Breast epithelium (tissue), 4 donors: ENCODE measurements around the gene SREBF1. TPM values are rescaled to one million over a fixed set of nuclear protein-coding genes. Genes with fewer than 3 reads are reported as not detected.

ENCODE experiments used
- DNase-seq, 2 donors: peaks; one replicate each; pipeline ENCODE4 v3.0.0-alpha.2; 2019; ENCODE audit warnings: low spot score in 2 of 2
- H3K27ac ChIP-seq, 2 donors: fragments of 200-600 bp; sonication (generic) in 1 of 2; one replicate each; pipeline ENCODE4 v1.5.1; 2016 to 2019; ENCODE audit warnings: mild to moderate bottlenecking in 1 of 2
- H3K27me3 ChIP-seq, 2 donors: fragments of 200-600 bp; sonication (generic) in 1 of 2; one replicate each; pipeline versions ENCODE4 v1.5.1 to v1.6.0; 2017 to 2019; ENCODE audit warnings: control low read depth in 1 of 2, mild to moderate bottlenecking in 1 of 2
- H3K36me3 ChIP-seq: fragments of 200-600 bp; one replicate; pipeline ENCODE4 v1.5.1; 2019
- H3K4me1 ChIP-seq, 2 donors: fragments of 200-600 bp; sonication (generic); one replicate each; pipeline ENCODE4 v1.5.1; 2016 to 2019; ENCODE audit warnings: control low read depth in 1 of 2
- H3K4me3 ChIP-seq, 3 donors: fragments of 200-600 bp; sonication (generic); 1 replicate in 2 of 3; 2 replicates in 1 of 3; pipeline ENCODE4 v1.5.1; 2016 to 2019; ENCODE audit warnings: mild to moderate bottlenecking in 3 of 3, moderate library complexity in 2 of 3
- H3K9me3 ChIP-seq, 2 donors: fragments of 200-600 bp; sonication (generic) in 1 of 2; one replicate each; pipeline ENCODE4 v1.5.1; 2016 to 2019; ENCODE audit warnings: control low read depth in 1 of 2
- POLR2A ChIP-seq: fragments of 450-650 bp; IDR thresholded peaks from one replicate; pipeline ENCODE4 v1.6.1; 2016; ENCODE audit warnings: antibody characterized with exemption, mild to moderate bottlenecking, moderate library complexity
- POLR2AphosphoS5 ChIP-seq, 3 donors: sonication (generic); formaldehyde crosslinking; IDR thresholded peaks; one replicate each; pipeline ENCODE4 v1.6.1; 2017; ENCODE audit warnings: antibody characterized with exemption in 3 of 3
- intact Hi-C: fragments of 100-400 bp; cut with DNase I; formaldehyde crosslinking; loops from one replicate; pipeline ENCODE4 v1.15.1; 2023; ENCODE audit warnings: low total_unique reads
- total RNA-seq, 3 donors: library from RNA; depleted of rRNA; stranded (reverse); fragments of >200 nt; gene quantifications; one replicate each; pipeline ENCODE4 v1.1.0, GENCODE V29; 2016
- TF ChIP-seq, protein P1 (sequence below), 3 donors: fragments of 450-650 bp; IDR thresholded peaks; one replicate each; pipeline ENCODE4 v1.5.1; 2016 to 2017; ENCODE audit warnings: antibody characterized with exemption in 3 of 3, mild to moderate bottlenecking in 3 of 3, moderate library complexity in 3 of 3

SREBF1 gene
- total RNA-seq, 3 donors from 2014 or later: 39.0 to 119 (median 81.3) TPM

DNA sequence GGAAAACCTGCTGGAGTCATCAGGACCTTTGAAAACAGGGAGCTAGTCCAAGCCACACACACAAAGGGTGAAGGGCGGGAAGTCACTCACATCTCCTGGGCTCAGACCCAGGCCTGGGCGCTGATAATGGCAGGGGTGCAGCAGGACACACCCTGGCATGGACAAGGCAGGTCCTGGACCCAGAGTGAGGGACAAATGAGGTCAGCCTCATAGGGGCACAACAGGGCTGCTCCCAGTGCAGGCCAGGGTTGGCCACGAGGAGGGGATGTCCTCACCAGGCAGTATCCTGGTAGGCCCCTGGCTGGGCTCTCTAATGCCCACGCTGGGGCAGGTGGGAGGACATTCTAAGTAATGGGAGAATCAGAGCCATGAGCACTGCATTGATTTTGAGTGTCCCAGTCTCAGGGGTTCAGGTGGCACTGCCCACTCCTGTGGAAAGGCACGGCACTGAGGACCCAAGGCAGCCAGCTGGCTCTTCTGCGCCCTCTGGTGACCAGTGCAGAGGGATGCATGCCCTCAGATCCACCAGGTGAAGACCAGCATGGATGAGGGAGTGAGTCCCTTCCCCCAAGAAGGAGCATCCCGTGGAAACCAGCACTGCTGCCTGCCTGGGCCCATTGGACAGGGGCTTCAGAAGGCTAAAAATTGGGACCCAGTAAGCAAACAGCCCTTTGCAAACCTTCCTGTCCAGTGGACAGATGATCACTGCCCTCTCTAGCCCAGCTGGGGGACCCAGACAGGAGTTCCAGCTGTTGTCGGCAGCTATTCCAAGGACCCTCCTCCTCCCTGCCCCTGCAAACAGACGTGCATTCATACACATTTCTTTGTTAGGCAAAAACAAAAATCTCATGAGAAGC, 23.4 kb upstream of the SREBF1 start:
- H3K27me3 ChIP-seq: no peaks in the 10 kb centered on the region
- no peaks in the 10 kb centered on the region for H3K4me1 ChIP-seq
- DNase-seq: peak; percentile 52 to 67
- peak in 2 of 3 donors; percentile 27 to 50 for TF ChIP-seq POLR2AphosphoS5 (IDR thresholded peaks at IDR 0.05)
- TF ChIP-seq, protein P1, sequence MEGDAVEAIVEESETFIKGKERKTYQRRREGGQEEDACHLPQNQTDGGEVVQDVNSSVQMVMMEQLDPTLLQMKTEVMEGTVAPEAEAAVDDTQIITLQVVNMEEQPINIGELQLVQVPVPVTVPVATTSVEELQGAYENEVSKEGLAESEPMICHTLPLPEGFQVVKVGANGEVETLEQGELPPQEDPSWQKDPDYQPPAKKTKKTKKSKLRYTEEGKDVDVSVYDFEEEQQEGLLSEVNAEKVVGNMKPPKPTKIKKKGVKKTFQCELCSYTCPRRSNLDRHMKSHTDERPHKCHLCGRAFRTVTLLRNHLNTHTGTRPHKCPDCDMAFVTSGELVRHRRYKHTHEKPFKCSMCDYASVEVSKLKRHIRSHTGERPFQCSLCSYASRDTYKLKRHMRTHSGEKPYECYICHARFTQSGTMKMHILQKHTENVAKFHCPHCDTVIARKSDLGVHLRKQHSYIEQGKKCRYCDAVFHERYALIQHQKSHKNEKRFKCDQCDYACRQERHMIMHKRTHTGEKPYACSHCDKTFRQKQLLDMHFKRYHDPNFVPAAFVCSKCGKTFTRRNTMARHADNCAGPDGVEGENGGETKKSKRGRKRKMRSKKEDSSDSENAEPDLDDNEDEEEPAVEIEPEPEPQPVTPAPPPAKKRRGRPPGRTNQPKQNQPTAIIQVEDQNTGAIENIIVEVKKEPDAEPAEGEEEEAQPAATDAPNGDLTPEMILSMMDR (IDR thresholded peaks at IDR 0.05): peak; percentile 82 to 98 (median 95)
- no peak for TF ChIP-seq POLR2A
- H3K36me3 ChIP-seq: no peaks in the 10 kb centered on the region
- no peak overlapping the region for H3K27ac ChIP-seq
- intact Hi-C loops: loop anchor here (5.0 kb wide), 1 partner anchor 48 kb away; no protein-coding TSS in a partner anchor
- no peak overlapping the region for H3K4me3 ChIP-seq
- no peaks in the 10 kb centered on the region for H3K9me3 ChIP-seq

DNA sequence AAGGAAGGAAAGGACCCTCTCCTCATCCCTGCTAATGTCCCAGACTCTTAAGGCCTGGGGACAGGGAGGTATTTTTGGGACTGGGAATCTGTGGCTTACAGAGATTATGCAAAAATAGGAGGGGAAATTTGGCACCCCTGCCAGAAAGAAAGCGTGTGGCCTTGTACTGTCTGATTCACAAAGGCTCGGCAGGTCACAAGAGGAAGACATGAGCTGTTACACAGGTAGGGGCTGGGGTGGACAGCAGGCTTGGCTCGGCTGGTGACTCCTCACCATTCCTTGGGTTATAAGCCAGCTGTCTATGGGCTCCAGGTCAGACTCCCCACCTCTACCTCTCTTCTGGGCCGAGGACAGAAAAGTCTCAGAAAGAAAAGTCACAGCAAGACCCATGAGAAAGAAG, 20.7 kb upstream of the SREBF1 start:
- H3K9me3 ChIP-seq: no peaks in the 10 kb centered on the region
- no peaks in the 10 kb centered on the region for H3K36me3 ChIP-seq
- H3K4me3 ChIP-seq: no peak overlapping the region
- TF ChIP-seq, protein P1 (IDR thresholded peaks at IDR 0.05): no peak
- TF ChIP-seq POLR2AphosphoS5 (IDR thresholded peaks at IDR 0.05): no peak
- no peak for TF ChIP-seq POLR2A
- intact Hi-C loops: loop anchor here (5.0 kb wide), 1 partner anchor 45 kb away; no protein-coding TSS in a partner anchor
- no peaks in the 10 kb centered on the region for H3K4me1 ChIP-seq
- no peak for DNase-seq
- H3K27me3 ChIP-seq: no peaks in the 10 kb centered on the region
- no peak overlapping the region for H3K27ac ChIP-seq

DNA sequence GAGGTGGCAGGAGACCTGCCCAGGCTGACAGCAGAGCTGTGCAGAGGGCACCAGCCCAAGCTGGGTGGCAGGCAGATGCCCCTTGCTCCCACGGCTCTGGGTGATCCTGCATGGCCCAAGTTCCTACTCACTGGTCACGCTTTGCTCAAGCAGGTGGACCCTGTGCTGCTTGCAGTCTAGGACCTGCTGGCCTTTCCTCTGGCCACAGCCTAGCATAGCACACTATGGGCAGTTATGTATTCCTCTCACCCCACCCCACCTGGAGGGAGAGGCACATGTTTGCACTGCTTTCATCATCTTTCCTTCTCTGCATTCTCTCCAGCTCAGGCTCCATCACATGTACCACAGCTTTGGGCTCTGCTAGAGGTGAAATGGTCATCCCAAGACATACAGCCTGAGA, 19.6 kb upstream of the SREBF1 start:
- intact Hi-C loops: loop anchor here (5.0 kb wide), 1 partner anchor 44 kb away; no protein-coding TSS in a partner anchor
- Histone ChIP-seq H3K4me1 (no peaks in the 10 kb centered on the region), H3K27ac (peak overlapping the region; percentile 32 to 48), H3K9me3 (no peaks in the 10 kb centered on the region), H3K4me3 (no peak overlapping the region), H3K27me3 (no peaks in the 10 kb centered on the region), H3K36me3 (no peaks in the 10 kb centered on the region)
- TF ChIP-seq POLR2AphosphoS5 (IDR thresholded peaks at IDR 0.05) (no peak), POLR2A (no peak)
- TF ChIP-seq, protein P1 (IDR thresholded peaks at IDR 0.05): no peak
- no peak for DNase-seq

DNA sequence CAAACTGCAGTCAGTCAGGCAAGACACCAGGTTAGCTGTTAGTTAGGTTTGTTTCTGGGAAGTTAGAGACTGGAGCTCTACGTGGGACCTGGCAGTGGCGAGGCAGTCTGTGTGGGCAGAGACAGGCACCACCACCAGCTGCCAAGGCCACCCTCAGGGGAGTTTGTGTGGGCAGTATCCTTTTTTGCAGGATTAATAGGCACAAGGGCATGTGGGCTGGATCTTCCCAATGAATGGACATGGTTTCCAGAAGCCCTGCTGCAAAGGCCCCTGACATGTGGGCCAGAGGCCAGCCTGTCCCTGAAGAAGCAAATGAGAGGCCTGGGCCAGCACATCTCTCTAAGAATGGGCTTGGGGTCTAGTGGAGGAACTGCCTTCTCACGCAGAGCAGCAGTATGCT, 19.2 kb upstream of the SREBF1 start:
- Histone ChIP-seq H3K4me3 (no peak overlapping the region), H3K27me3 (no peaks in the 10 kb centered on the region), H3K27ac (peak overlapping the region; percentile 32 to 48), H3K36me3 (no peaks in the 10 kb centered on the region), H3K9me3 (no peaks in the 10 kb centered on the region), H3K4me1 (no peaks in the 10 kb centered on the region)
- intact Hi-C loops: loop anchor here (5.0 kb wide), 1 partner anchor 44 kb away; no protein-coding TSS in a partner anchor
- DNase-seq: no peak
- no peak for TF ChIP-seq POLR2A

DNA sequence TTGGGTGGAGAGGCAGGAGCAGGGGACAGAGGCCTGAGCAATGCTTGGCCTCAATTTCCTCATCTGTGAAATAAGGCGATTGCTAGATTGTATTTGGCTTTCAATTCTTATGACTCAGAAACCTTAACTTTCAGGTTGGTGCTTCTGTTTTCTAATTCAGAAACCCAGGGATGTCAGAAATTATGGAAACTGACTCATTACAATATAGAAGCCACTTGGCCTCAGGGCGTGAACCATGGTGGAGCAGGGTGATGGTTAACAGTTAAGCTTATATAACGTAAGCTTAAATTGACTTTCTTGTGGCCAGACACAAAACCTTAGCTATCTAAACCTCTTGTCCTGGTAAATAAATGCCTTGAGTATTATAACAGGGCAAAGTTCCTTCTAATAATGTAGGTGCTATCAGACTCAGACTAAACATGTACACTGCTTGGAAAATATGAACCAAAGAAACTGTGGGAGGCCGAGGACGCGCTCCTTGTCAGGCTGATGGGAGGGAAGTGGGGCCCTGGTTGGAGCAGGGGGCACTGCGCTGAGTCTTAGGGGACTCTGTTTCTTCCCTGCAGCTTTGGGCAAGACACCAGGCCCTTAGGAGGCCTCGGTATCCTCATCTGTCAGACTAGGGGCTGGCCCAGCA, 17.1 kb upstream of the SREBF1 start:
- Histone ChIP-seq H3K9me3 (no peaks in the 10 kb centered on the region), H3K4me3 (no peak overlapping the region), H3K27me3 (no peaks in the 10 kb centered on the region), H3K4me1 (peaks cover 11 to 13% of the 10 kb centered on the region in 2 donors), H3K27ac (peak overlapping the region in 1 of 2 donors; percentile 21), H3K36me3 (no peaks in the 10 kb centered on the region)
- TF ChIP-seq, protein P1 (IDR thresholded peaks at IDR 0.05): no peak
- intact Hi-C loops: no loop called here
- DNase-seq: no peak
